Astrocyte of the spinal cord (primary cell): ENCODE results near the gene RPS4Y1.
"Not testable (repeated sequence)": the region's sequence is repeated elsewhere in the genome, so short reads cannot be mapped to it uniquely, and the experiment has no call there.

Experiments
- DNase-seq: peaks from one replicate; pipeline ENCODE4 v3.0.0; 2011; ENCODE audit warnings: low read depth, low spot score
- H3K4me3 ChIP-seq: 2 replicates; pipeline ENCODE4 v1.5.1; 2011; ENCODE audit warnings: low read depth, mild to moderate bottlenecking, low read length, moderate library complexity
- CTCF ChIP-seq: IDR thresholded peaks from 2 replicates; pipeline ENCODE4 v1.5.1; 2012; ENCODE audit warnings: low read depth, mild to moderate bottlenecking, low read length, inconsistent platforms
- in situ Hi-C: cut with HindIII; loops from 2 replicates; pipeline ENCODE4 v1.10.0; 2017; ENCODE audit warnings: low sequenced_read_pairs

The RPS4Y1 gene

GRCh38 chrY:2857068-2857467 is 15.7 kb downstream of the RPS4Y1 start:
- DNase-seq: no peak
- in situ Hi-C loops: no loop called here

GRCh38 chrY:2857686-2858085 is 16.3 kb downstream of the RPS4Y1 start:
- H3K4me3 ChIP-seq: no peak overlapping the region
- no peak for DNase-seq

More at GRCh38 chrY:2857068-2857467, 15.7 kb downstream of the RPS4Y1 start:
- H3K4me3 ChIP-seq: no peak overlapping the region
- no peak for TF ChIP-seq CTCF

GRCh38 chrY:2859782-2860181 is 18.4 kb downstream of the RPS4Y1 start:
- H3K4me3 ChIP-seq: no peak overlapping the region
- in situ Hi-C loops: no loop called here
- TF ChIP-seq CTCF: no peak
- no peak for DNase-seq

More at GRCh38 chrY:2857686-2858085, 16.3 kb downstream of the RPS4Y1 start:
- in situ Hi-C loops: no loop called here
- no peak for TF ChIP-seq CTCF

GRCh38 chrY:2860511-2860910 is 19.1 kb downstream of the RPS4Y1 start:
- in situ Hi-C loops: no loop called here
- DNase-seq: no peak
- H3K4me3 ChIP-seq: no peak overlapping the region
- TF ChIP-seq CTCF: no peak

GRCh38 chrY:2866581-2866980 is 25.2 kb downstream of the RPS4Y1 start:
- no peak for DNase-seq
- no peak overlapping the region for H3K4me3 ChIP-seq
- no peak for TF ChIP-seq CTCF
- in situ Hi-C loops: no loop called here

GRCh38 chrY:2867469-2867868 is 26.1 kb downstream of the RPS4Y1 start:
- TF ChIP-seq CTCF: no peak
- in situ Hi-C loops: no loop called here
- DNase-seq: no peak
- no peak overlapping the region for H3K4me3 ChIP-seq

GRCh38 chrY:2868035-2868607 is 26.7 kb downstream of the RPS4Y1 start:
- no peak for DNase-seq
- in situ Hi-C loops: no loop called here
- TF ChIP-seq CTCF: no peak
- no peak overlapping the region for H3K4me3 ChIP-seq

- in situ Hi-C loops, H3K4me3 ChIP-seq, DNase-seq: not testable (repeated sequence)
Observed at GRCh38 chrY:2872234-2872633, 30.8 kb downstream of the RPS4Y1 start.
